ENCODE results near the gene EFCAB7.
A peak's percentile ranks its signal among the peaks of the same experiment; 100 is the strongest.

Gene EFCAB7

GRCh38 chr1:63522891-63523728 is at the start of gene EFCAB7, which contains the start of gene ITGB3BP:
TSS of gene EFCAB7 (plus strand) at chr1:63523525. CDS start at chr1:63525573, 2,048 bp downstream.
TSS of gene ITGB3BP (minus strand) at chr1:63523225. CDS start at chr1:63523133, 92 bp downstream.
- peak; percentile 98 for DNase-seq

- no peak for DNase-seq
Observed at GRCh38 chr1:63475761-63476160, 47.6 kb upstream of the EFCAB7 start.

- no peak for DNase-seq
Observed at GRCh38 chr1:63480057-63480456, 43.3 kb upstream of the EFCAB7 start.

GRCh38 chr1:63486629-63487028 is 36.7 kb upstream of the EFCAB7 start:
- DNase-seq: no peak

- peak; percentile 18 for DNase-seq
Observed at GRCh38 chr1:63487336-63488065, 35.8 kb upstream of the EFCAB7 start.

GRCh38 chr1:63497577-63497976 is 25.7 kb upstream of the EFCAB7 start:
- no peak for DNase-seq

- DNase-seq: no peak
Observed at GRCh38 chr1:63498106-63498505, 25.2 kb upstream of the EFCAB7 start.

- DNase-seq: no peak
Observed at GRCh38 chr1:63501256-63501655, 22.1 kb upstream of the EFCAB7 start.

- DNase-seq: no peak
Observed at GRCh38 chr1:63506782-63507181, 16.5 kb upstream of the EFCAB7 start.

GRCh38 chr1:63509718-63510117 is 13.6 kb upstream of the EFCAB7 start:
- no peak for DNase-seq

GRCh38 chr1:63512584-63512983 is 10.7 kb upstream of the EFCAB7 start:
- no peak for DNase-seq

GRCh38 chr1:63516629-63517028 is 6.7 kb upstream of the EFCAB7 start:
- DNase-seq: no peak

- no peak for DNase-seq
Observed at GRCh38 chr1:63523738-63524137, 413 bp downstream of the EFCAB7 start.

- peak; percentile 31 for DNase-seq
Observed at GRCh38 chr1:63524201-63524600, 876 bp downstream of the EFCAB7 start.

GRCh38 chr1:63532727-63533126 is 9.4 kb downstream of the EFCAB7 start:
- no peak for DNase-seq

- DNase-seq: no peak
Observed at GRCh38 chr1:63533931-63534330, 10.6 kb downstream of the EFCAB7 start.

- no peak for DNase-seq
Observed at GRCh38 chr1:63534406-63534805, 11.1 kb downstream of the EFCAB7 start.

GRCh38 chr1:63537006-63537405 is 13.7 kb downstream of the EFCAB7 start:
- no peak for DNase-seq

GRCh38 chr1:63537940-63538339 is 14.6 kb downstream of the EFCAB7 start:
- peak; percentile 23 for DNase-seq

GRCh38 chr1:63545780-63546179 is 22.5 kb downstream of the EFCAB7 start:
- DNase-seq: no peak

GRCh38 chr1:63547621-63548294 is 24.4 kb downstream of the EFCAB7 start:
- no peak for DNase-seq

GRCh38 chr1:63548303-63548702 is 25.0 kb downstream of the EFCAB7 start:
- no peak for DNase-seq

GRCh38 chr1:63548877-63549276 is 25.6 kb downstream of the EFCAB7 start:
- DNase-seq: no peak

All from eye (tissue), 1 donor.